Activated CD4-positive, alpha-beta T cell treated with anti-CD3 and anti-CD28 coated beads for 24 hours (primary cell): Measurements from ENCODE around the gene ACSF2.
"Not testable (repeated sequence)": the region's sequence is repeated elsewhere in the genome, so short reads cannot be mapped to it uniquely, and the experiment has no call there.

ENCODE experiments used
- DNase-seq, 2 donors: peaks; one replicate each; pipeline ENCODE4 v3.0.0-alpha.2; 2020; ENCODE audit warnings: low read depth in 2 of 2

ACSF2 gene

GRCh38 chr17:50412188-50412732 is 13.8 kb upstream of the ACSF2 start:
- no peak for DNase-seq

GRCh38 chr17:50414808-50415207 is 11.2 kb upstream of the ACSF2 start:
- DNase-seq, result no peak

- not testable (repeated sequence) for DNase-seq
Measured at GRCh38 chr17:50419577-50419976, 6.4 kb upstream of the ACSF2 start.

- no peak for DNase-seq
Measured at GRCh38 chr17:50420419-50421112, 5.5 kb upstream of the ACSF2 start.

GRCh38 chr17:50421308-50422051 is 4.5 kb upstream of the ACSF2 start:
- DNase-seq, result no peak

- no peak for DNase-seq
Measured at GRCh38 chr17:50422738-50423137, 3.3 kb upstream of the ACSF2 start.

GRCh38 chr17:50423553-50424159 is 2.4 kb upstream of the ACSF2 start:
- no peak for DNase-seq

- DNase-seq, result no peak
Measured at GRCh38 chr17:50424246-50424995, 1.6 kb upstream of the ACSF2 start.

- DNase-seq, result no peak
Measured at GRCh38 chr17:50424996-50425681, 879 bp upstream of the ACSF2 start.

GRCh38 chr17:50426472-50426782 is 409 bp downstream of the ACSF2 start:
- no peak for DNase-seq

GRCh38 chr17:50426814-50427787 is 1.1 kb downstream of the ACSF2 start:
- DNase-seq, result no peak

- DNase-seq, result not testable (repeated sequence)
Measured at GRCh38 chr17:50428126-50428525, 2.1 kb downstream of the ACSF2 start.

- no peak for DNase-seq
Measured at GRCh38 chr17:50428831-50429424, 2.9 kb downstream of the ACSF2 start.

- DNase-seq, result no peak
Measured at GRCh38 chr17:50429793-50430192, 3.8 kb downstream of the ACSF2 start.

GRCh38 chr17:50430821-50431618 is 5.0 kb downstream of the ACSF2 start:
- no peak for DNase-seq

GRCh38 chr17:50432125-50432762 is 6.2 kb downstream of the ACSF2 start:
- DNase-seq, result no peak

- no peak for DNase-seq
Measured at GRCh38 chr17:50437409-50437808, 11.4 kb downstream of the ACSF2 start.

GRCh38 chr17:50439008-50439407 is 13.0 kb downstream of the ACSF2 start:
- no peak for DNase-seq
